T-helper 17 cell (primary cell): Measurements from ENCODE around the gene ACP6. TPM values are rescaled to one million over a fixed set of nuclear protein-coding genes. Genes with fewer than 3 reads are reported as not detected.

Source experiments
- ATAC-seq: fragments of 150-1000 bp; cut with Tn5 transposase; 2 replicates; pipeline ENCODE4 v1.10.0; 2021; ENCODE audit warnings: mild to moderate bottlenecking, moderate library complexity
- DNase-seq, 3 donors: peaks; one replicate each; pipeline versions ENCODE4 v3.0.0 to v3.0.0-alpha.2; 2020 to 2021
- H3K9me3 ChIP-seq: one replicate; pipeline ENCODE4 v1.7.0; 2013; ENCODE audit warnings: low read length, mild to moderate bottlenecking; ENCODE audit not compliant: control insufficient read depth, poor library complexity, severe bottlenecking
- H3K27ac Mint-ChIP-seq: one replicate; pipeline ENCODE4 v1.8.0; 2022; ENCODE audit warnings: mild to moderate bottlenecking, moderate library complexity, mixed read lengths
- H3K27me3 Mint-ChIP-seq: one replicate; pipeline ENCODE4 v1.8.0; 2022; ENCODE audit warnings: mixed read lengths
- H3K36me3 Mint-ChIP-seq: one replicate; pipeline ENCODE4 v1.8.0; 2022; ENCODE audit warnings: low read depth, mixed read lengths
- H3K4me1 Mint-ChIP-seq: one replicate; pipeline ENCODE4 v1.8.0; 2022; ENCODE audit warnings: mild to moderate bottlenecking, mixed read lengths
- H3K4me3 Mint-ChIP-seq: one replicate; pipeline ENCODE4 v1.8.0; 2022; ENCODE audit warnings: mild to moderate bottlenecking, moderate library complexity, mixed read lengths
- total RNA-seq, 4 donors: library from RNA in 2 of 4; stranded (reverse) in 2 of 4; gene quantifications; one replicate each; pipeline ENCODE4 v1.2.3 and lab custom pipeline; 2022 to 2026

Gene ACP6
- total RNA-seq, 2 donors from 2014 or later = 11.5 to 13.1 TPM

DNA sequence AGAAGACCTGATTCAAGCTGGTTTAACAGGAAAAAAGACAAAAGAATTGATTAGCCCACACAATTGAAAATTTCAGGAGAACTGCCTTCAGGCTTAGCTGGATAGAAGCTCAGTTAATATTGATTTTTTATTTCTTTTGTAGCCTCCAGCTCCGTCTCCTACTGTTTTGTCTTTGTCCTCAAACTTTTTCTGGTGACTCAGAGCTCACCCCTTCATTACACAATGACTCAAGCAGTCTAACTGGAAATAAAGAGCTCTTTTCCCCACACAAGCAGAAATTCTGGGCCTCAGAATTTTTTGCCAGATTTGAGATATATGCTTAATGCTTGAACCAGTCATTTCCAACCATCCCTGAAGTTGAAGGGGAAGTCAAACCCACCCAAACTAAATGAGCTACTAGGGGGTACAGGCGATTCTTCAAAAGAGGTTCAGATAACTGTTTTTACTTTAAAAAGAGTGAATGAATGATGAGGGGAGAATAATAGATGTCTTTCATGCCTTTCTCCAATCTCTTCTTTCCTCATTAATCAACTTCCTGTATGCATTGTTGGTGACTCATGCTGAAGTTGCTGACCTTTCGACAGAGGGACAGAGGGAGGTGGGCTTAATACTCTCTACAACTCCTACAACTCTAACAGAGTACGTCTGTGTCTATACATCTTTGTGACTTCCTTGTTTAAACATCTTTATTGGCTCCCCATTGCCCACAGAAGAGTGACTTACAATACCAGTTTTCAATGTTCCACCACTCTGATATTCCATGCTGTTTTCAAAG lies 6.2 kb upstream of the ACP6 start:
- H3K9me3 ChIP-seq = no peaks in the 10 kb centered on the region
- Mint-ChIP-seq H3K27ac (no peak overlapping the region), H3K36me3 (peaks cover 8% of the 10 kb centered on the region), H3K4me1 (peaks cover 4% of the 10 kb centered on the region), H3K4me3 (no peak overlapping the region), H3K27me3 (peaks cover 26% of the 10 kb centered on the region)
- DNase-seq = no peak
- ATAC-seq = no peak

GRCh38 chr1:147673816-147674215 lies 3.5 kb upstream of the ACP6 start:
- no peaks in the 10 kb centered on the region for H3K9me3 ChIP-seq
- DNase-seq (no peak), ATAC-seq (no peak)
- H3K4me1 Mint-ChIP-seq = peaks cover 19% of the 10 kb centered on the region
- H3K4me3 Mint-ChIP-seq = no peak overlapping the region
- no peak overlapping the region for H3K27ac Mint-ChIP-seq
- H3K27me3 Mint-ChIP-seq = peaks cover 26% of the 10 kb centered on the region
- H3K36me3 Mint-ChIP-seq = peaks cover 8% of the 10 kb centered on the region

- Mint-ChIP-seq H3K4me3 (no peak overlapping the region), H3K36me3 (peaks cover 8% of the 10 kb centered on the region), H3K27me3 (peaks cover 26% of the 10 kb centered on the region), H3K4me1 (peaks cover 23% of the 10 kb centered on the region), H3K27ac (no peak overlapping the region)
- ATAC-seq (no peak), DNase-seq (no peak)
- H3K9me3 ChIP-seq = no peaks in the 10 kb centered on the region
These were observed 3.1 kb upstream of the ACP6 start for GRCh38 chr1:147673406-147673805.

DNA sequence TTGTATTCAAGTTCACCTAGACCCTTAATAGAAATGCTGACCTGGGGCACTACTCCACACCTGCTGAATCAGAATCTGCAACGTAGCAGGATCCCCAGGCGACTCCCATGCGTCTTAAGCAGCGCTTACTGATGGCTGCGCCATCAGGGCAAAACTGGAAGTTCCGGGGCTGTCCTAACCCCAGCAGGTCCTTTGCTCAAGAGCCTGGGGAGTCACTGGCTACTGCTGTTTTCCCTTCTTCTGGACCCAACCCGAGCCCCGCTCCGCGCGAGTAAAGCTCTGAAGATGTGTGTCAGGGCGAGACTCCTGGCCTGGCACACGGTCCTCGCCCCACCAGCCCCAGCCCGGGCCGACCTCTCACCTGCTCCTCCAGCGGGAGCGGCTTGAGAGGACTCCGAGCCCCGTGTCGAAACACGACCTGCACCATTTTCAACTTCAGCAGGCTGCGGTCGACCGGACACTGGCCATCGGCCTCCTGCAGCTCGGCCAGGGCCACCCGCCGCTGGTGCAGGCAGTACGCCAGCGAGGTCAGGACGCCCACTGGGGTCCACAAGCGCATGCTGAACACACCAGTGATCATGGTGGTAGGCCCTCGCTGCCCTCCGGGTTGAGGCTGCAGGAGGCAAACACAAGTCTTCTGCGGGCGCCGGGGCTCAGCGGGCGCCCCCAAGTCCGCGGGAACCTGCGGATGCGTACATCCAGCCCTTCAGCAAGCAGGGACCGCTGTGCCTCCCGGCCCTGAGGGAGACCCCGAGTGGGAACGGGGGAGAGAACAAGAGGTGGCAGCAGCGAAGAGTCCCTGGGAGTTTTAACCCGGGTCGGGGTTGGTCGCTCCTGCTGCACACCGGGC lies 630 bp downstream of the ACP6 start:
- H3K4me1 Mint-ChIP-seq = peaks cover 27% of the 10 kb centered on the region
- DNase-seq (peak in 2 of 3 donors; percentile 17 to 20), ATAC-seq (peak; percentile 54)
- peak overlapping the region; percentile 82 for H3K27ac Mint-ChIP-seq
- peak overlapping the region; percentile 96 for H3K4me3 Mint-ChIP-seq
- peaks cover 8% of the 10 kb centered on the region for H3K36me3 Mint-ChIP-seq
- peaks cover 19% of the 10 kb centered on the region for H3K27me3 Mint-ChIP-seq
- H3K9me3 ChIP-seq = no peaks in the 10 kb centered on the region

DNA sequence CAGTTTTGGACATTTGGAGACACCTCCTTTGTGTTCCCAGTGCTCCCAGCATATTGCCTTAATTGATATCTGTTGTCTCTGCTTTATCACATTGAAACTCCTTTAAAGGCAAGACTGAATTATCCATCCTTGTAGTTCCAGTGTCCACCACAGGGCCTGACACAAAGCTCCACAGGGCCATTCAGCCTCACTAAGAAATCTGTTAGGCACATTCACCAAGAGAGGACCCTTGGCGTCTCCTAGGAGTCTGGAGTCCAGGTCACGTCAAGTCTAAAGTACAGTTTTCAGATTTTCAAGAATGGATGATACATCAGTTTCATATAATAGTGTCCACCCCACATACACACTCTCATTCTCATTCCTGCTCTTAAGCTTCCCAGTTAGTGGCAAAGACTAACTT lies 4.8 kb downstream of the ACP6 start:
- DNase-seq (no peak), ATAC-seq (no peak)
- Mint-ChIP-seq H3K36me3 (no peaks in the 10 kb centered on the region), H3K27me3 (no peaks in the 10 kb centered on the region), H3K27ac (no peak overlapping the region), H3K4me3 (no peak overlapping the region), H3K4me1 (peaks cover 31% of the 10 kb centered on the region)
- H3K9me3 ChIP-seq = no peaks in the 10 kb centered on the region

- H3K27ac Mint-ChIP-seq = no peak overlapping the region
- peaks cover 27% of the 10 kb centered on the region for H3K4me1 Mint-ChIP-seq
- H3K9me3 ChIP-seq = no peaks in the 10 kb centered on the region
- no peaks in the 10 kb centered on the region for H3K36me3 Mint-ChIP-seq
- DNase-seq = no peak
- H3K4me3 Mint-ChIP-seq = no peak overlapping the region
- ATAC-seq = no peak
- H3K27me3 Mint-ChIP-seq = no peaks in the 10 kb centered on the region
These were observed 6.1 kb downstream of the ACP6 start for GRCh38 chr1:147664206-147664605.

GRCh38 chr1:147654511-147654910 lies 15.8 kb downstream of the ACP6 start:
- Mint-ChIP-seq H3K36me3 (no peaks in the 10 kb centered on the region), H3K4me1 (peaks cover 5% of the 10 kb centered on the region), H3K27ac (no peak overlapping the region), H3K27me3 (no peaks in the 10 kb centered on the region), H3K4me3 (no peak overlapping the region)
- DNase-seq (no peak), ATAC-seq (no peak)
- no peaks in the 10 kb centered on the region for H3K9me3 ChIP-seq

GRCh38 chr1:147652306-147652705 lies 18.0 kb downstream of the ACP6 start:
- H3K9me3 ChIP-seq = no peaks in the 10 kb centered on the region
- ATAC-seq (no peak), DNase-seq (no peak)
- Mint-ChIP-seq H3K4me3 (no peak overlapping the region), H3K27me3 (no peaks in the 10 kb centered on the region), H3K4me1 (peaks cover 25% of the 10 kb centered on the region), H3K27ac (no peak overlapping the region), H3K36me3 (no peaks in the 10 kb centered on the region)

- Mint-ChIP-seq H3K4me1 (peaks cover 33% of the 10 kb centered on the region), H3K36me3 (no peaks in the 10 kb centered on the region), H3K27ac (no peak overlapping the region), H3K4me3 (no peak overlapping the region), H3K27me3 (no peaks in the 10 kb centered on the region)
- DNase-seq (no peak), ATAC-seq (no peak)
- no peaks in the 10 kb centered on the region for H3K9me3 ChIP-seq
These were observed 18.9 kb downstream of the ACP6 start for GRCh38 chr1:147651466-147651865.

DNA sequence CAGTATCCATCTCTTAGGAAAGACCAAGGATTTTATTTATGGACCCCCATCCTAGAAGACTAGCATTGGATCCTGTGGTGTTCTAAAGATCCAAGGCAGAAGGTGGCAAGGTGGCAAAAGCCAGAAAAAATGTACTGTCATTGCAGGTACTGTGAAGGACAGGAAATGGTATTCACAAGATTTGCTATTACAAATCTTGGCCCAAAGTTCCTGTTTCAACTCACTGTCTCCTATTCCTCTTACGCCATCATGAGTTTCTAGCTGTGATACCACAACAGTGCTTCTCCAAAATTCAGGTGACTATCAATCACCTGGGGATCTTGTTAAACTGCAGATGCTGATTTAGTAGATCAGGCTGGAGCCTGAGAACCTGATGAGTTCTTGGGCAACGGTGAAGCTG lies 21.4 kb downstream of the ACP6 start:
- H3K4me3 Mint-ChIP-seq = no peak overlapping the region
- ATAC-seq = peak; percentile 12
- H3K4me1 Mint-ChIP-seq = peaks cover 54% of the 10 kb centered on the region
- peak overlapping the region; percentile 97 for H3K27ac Mint-ChIP-seq
- no peaks in the 10 kb centered on the region for H3K27me3 Mint-ChIP-seq
- peaks cover 6% of the 10 kb centered on the region for H3K36me3 Mint-ChIP-seq
- H3K9me3 ChIP-seq = no peaks in the 10 kb centered on the region
- no peak for DNase-seq

DNA sequence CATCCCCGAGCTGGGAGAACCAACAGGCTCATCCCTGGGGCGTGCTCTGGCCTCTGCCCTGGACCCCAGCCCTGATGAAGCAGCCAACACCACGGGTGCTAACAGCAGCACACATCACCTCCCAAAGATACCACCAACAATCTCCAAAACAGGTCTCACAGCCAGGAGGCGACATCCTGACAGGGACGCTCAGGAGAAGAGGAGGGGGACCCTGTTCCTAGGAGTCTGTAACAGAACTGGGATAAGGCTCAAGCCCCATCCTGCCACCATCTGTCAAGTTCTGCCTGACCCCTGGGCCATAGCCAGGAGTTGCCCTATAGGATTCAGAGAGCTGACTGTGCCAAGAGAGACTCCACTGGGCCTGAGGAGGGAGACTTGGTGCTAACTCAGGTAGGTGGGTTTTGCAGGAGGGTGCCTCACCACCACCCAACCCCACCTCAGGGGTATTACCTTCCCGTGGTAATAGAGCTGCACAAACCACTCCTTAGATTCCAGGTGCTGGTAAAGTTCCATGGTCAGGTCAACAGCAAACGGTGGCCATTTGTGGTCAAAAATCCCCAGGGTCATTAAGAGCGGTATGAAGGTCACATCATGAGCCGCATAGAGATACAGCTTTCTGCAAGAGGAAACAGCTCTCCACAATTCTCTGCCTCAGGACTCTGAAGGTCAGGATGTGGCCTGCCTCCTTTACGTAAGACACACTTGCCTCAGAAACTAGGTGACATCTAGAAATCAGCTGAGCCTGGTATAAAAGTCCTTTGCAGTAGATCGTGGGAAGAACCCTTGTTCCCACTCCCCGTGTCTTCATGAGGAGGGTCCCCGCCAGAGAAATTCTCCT lies 22.3 kb downstream of the ACP6 start:
- DNase-seq (peak in 2 of 3 donors; percentile 18 to 19), ATAC-seq (peak; percentile 94)
- Mint-ChIP-seq H3K36me3 (peaks cover 6% of the 10 kb centered on the region), H3K27me3 (no peaks in the 10 kb centered on the region), H3K4me3 (peak overlapping the region; percentile 89), H3K27ac (peak overlapping the region; percentile 97), H3K4me1 (peaks cover 60% of the 10 kb centered on the region)
- H3K9me3 ChIP-seq = no peaks in the 10 kb centered on the region

DNA sequence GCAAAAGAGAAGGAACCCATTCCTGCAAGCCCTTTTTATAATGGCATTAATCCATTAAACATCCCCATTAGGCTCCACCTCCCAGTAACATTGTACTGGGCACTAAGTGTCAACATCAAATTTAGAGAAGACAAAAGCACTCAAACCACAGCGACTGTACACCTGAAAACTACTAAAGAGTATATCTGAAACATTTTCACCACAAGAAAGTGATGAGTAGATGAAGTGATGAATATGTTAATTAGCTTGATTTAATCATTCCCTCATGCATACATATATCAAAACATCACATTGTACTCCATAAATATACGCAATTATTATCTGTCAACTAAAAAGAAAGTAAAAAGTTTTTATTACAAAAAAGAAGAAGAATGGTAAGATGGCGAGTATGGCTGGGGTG lies 26.4 kb downstream of the ACP6 start:
- Mint-ChIP-seq H3K36me3 (peaks cover 14% of the 10 kb centered on the region), H3K27ac (no peak overlapping the region), H3K4me3 (peak overlapping the region; percentile 31), H3K4me1 (peaks cover 78% of the 10 kb centered on the region), H3K27me3 (no peaks in the 10 kb centered on the region)
- H3K9me3 ChIP-seq = no peaks in the 10 kb centered on the region
- DNase-seq (no peak), ATAC-seq (no peak)
